WTC11 (cell line): ENCODE measurements around the gene CCNJL. TPM values are rescaled to one million over a fixed set of nuclear protein-coding genes. Genes with fewer than 3 reads are reported as not detected.

Experiments used
- ATF1 ChIP-seq: sonication (generic); formaldehyde crosslinking; IDR thresholded peaks from 2 replicates; pipeline ENCODE4 v1.8.1; 2023; ENCODE audit warnings: mild to moderate bottlenecking, moderate library complexity, missing genetic modification reagents
- FOXJ3 ChIP-seq: sonication (generic); formaldehyde crosslinking; IDR thresholded peaks from 2 replicates; pipeline ENCODE4 v1.9.0; 2021; ENCODE audit warnings: missing genetic modification reagents, mild to moderate bottlenecking, borderline replicate concordance
- KAT7 ChIP-seq: sonication (generic); formaldehyde crosslinking; IDR thresholded peaks from 2 replicates; pipeline ENCODE4 v1.8.1; 2023; ENCODE audit warnings: missing genetic modification reagents, mild to moderate bottlenecking, borderline replicate concordance
- MYBL2 ChIP-seq: sonication (generic); formaldehyde crosslinking; IDR thresholded peaks from 2 replicates; pipeline ENCODE4 v1.8.1; 2023; ENCODE audit warnings: mild to moderate bottlenecking, moderate library complexity, missing genetic modification reagents
- NFYB ChIP-seq: sonication (generic); formaldehyde crosslinking; conservative IDR thresholded peaks from 2 replicates; pipeline ENCODE4 v1.8.0; 2022; ENCODE audit warnings: low read depth, missing genetic modification reagents
- NR1H2 ChIP-seq: sonication (generic); formaldehyde crosslinking; IDR thresholded peaks from 2 replicates; pipeline ENCODE4 v1.9.0; 2021; ENCODE audit warnings: mild to moderate bottlenecking, moderate library complexity, missing genetic modification reagents
- PRRX2 ChIP-seq: fragments of 250-450 bp; sonication (Bioruptor Pico); IDR thresholded peaks from 2 replicates; pipeline ENCODE4 v1.8.0; 2021; ENCODE audit warnings: mild to moderate bottlenecking
- SMAD3 ChIP-seq: sonication (generic); formaldehyde crosslinking; IDR thresholded peaks from 2 replicates; pipeline ENCODE4 v1.8.0; 2022; ENCODE audit warnings: missing genetic modification reagents, mild to moderate bottlenecking, borderline replicate concordance
- SOX15 ChIP-seq: fragments of 250-450 bp; sonication (Bioruptor Pico); IDR thresholded peaks from 2 replicates; pipeline ENCODE4 v1.9.0; 2021; ENCODE audit warnings: mild to moderate bottlenecking
- TCF7 ChIP-seq: sonication (generic); formaldehyde crosslinking; IDR thresholded peaks from 2 replicates; pipeline ENCODE4 v1.8.0; 2022; ENCODE audit warnings: mild to moderate bottlenecking, low read depth, missing genetic modification reagents, moderate library complexity
- TEAD1 ChIP-seq: sonication (generic); formaldehyde crosslinking; IDR thresholded peaks from 2 replicates; pipeline ENCODE4 v1.8.0; 2022; ENCODE audit warnings: mild to moderate bottlenecking, missing genetic modification reagents
- TEAD4 ChIP-seq: sonication (generic); formaldehyde crosslinking; IDR thresholded peaks from 2 replicates; pipeline ENCODE4 v1.8.0; 2022; ENCODE audit warnings: mild to moderate bottlenecking, missing genetic modification reagents
- ZNF121 ChIP-seq: sonication (generic); formaldehyde crosslinking; IDR thresholded peaks from 2 replicates; pipeline ENCODE4 v1.8.0; 2023; ENCODE audit warnings: missing genetic modification reagents
- ZNF219 ChIP-seq: sonication (generic); formaldehyde crosslinking; IDR thresholded peaks from 2 replicates; pipeline ENCODE4 v1.8.0; 2023; ENCODE audit warnings: missing genetic modification reagents, mild to moderate bottlenecking, borderline replicate concordance
- ZNF423 ChIP-seq: fragments of 250-450 bp; sonication (Bioruptor Pico); IDR thresholded peaks from 2 replicates; pipeline ENCODE4 v2.1.2; 2022; ENCODE audit warnings: mild to moderate bottlenecking, moderate library complexity
- total RNA-seq: library from RNA; stranded (reverse); gene quantifications from 3 replicates; pipeline ENCODE4 v1.2.3, GENCODE V29; 2021
- TF ChIP-seq, protein P1 (sequence below): sonication (generic); formaldehyde crosslinking; IDR thresholded peaks from 2 replicates; pipeline ENCODE4 v1.8.1; 2023; ENCODE audit warnings: mild to moderate bottlenecking, moderate library complexity, missing genetic modification reagents
- TF ChIP-seq, protein P2 (sequence below): sonication (generic); formaldehyde crosslinking; IDR thresholded peaks from 2 replicates; pipeline ENCODE4 v1.8.0; 2022; ENCODE audit warnings: mild to moderate bottlenecking, missing genetic modification reagents
- TF ChIP-seq, protein P3 (sequence below): sonication (generic); formaldehyde crosslinking; IDR thresholded peaks from 2 replicates; pipeline ENCODE4 v1.8.0; 2023; ENCODE audit warnings: missing genetic modification reagents, mild to moderate bottlenecking, borderline replicate concordance
- TF ChIP-seq, protein P4 (sequence below): sonication (generic); formaldehyde crosslinking; conservative IDR thresholded peaks from 2 replicates; pipeline ENCODE4 v1.8.1; 2023; ENCODE audit warnings: mild to moderate bottlenecking, low read depth, missing genetic modification reagents, moderate library complexity
- TF ChIP-seq, protein P5 (sequence below): sonication (generic); formaldehyde crosslinking; IDR thresholded peaks from 2 replicates; pipeline ENCODE4 v1.8.0; 2022; ENCODE audit warnings: mild to moderate bottlenecking, missing genetic modification reagents
- TF ChIP-seq, protein P6 (sequence below): fragments of 250-450 bp; sonication (Bioruptor Pico); IDR thresholded peaks from 2 replicates; pipeline ENCODE4 v1.9.0; 2021; ENCODE audit warnings: mild to moderate bottlenecking, borderline replicate concordance
- TF ChIP-seq, protein P7 (sequence below): sonication (generic); formaldehyde crosslinking; IDR thresholded peaks from 2 replicates; pipeline ENCODE4 v1.8.0; 2022; ENCODE audit warnings: mild to moderate bottlenecking, missing genetic modification reagents

Gene CCNJL
- total RNA-seq, 1 experiment from 2014 or later: 31.3 TPM

DNA sequence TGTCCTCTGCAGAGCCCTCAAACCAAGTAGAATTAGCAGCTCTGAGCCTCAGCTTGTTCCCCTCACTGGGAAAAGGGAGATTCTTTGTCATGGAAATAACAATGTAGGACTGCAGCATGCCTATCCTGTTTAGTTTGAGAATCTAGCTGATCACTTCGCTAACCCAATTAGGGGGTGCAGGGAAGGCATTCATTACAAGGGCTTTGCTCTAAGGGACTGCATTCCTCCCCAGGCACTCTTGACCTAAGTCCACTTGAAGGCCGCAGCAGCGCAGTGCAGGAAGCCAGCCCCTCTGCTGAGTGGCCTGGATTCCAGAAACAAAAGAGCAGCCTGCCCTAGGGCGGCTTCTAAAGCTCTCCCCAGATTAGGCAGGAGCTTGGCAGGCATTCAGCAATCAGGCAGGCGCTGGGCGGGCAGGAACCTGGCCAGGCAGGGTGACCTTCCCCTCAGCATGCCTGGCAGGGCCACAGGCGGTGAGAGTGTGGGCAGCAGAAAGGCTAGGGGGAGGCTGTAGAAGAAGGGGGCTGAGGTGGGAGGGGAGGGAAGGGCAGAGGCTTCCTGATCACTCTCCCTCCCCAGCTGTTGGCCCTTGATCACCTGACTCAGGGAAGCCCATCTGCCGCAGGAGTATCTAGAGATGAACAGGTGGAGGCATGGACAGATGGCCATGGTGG is 24.8 kb downstream of the CCNJL start (continued):
- TF ChIP-seq, protein P1, sequence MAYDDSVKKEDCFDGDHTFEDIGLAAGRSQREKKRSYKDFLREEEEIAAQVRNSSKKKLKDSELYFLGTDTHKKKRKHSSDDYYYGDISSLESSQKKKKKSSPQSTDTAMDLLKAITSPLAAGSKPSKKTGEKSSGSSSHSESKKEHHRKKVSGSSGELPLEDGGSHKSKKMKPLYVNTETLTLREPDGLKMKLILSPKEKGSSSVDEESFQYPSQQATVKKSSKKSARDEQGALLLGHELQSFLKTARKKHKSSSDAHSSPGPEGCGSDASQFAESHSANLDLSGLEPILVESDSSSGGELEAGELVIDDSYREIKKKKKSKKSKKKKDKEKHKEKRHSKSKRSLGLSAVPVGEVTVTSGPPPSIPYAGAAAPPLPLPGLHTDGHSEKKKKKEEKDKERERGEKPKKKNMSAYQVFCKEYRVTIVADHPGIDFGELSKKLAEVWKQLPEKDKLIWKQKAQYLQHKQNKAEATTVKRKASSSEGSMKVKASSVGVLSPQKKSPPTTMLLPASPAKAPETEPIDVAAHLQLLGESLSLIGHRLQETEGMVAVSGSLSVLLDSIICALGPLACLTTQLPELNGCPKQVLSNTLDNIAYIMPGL: no peak
- TF ChIP-seq MYBL2 (CRISPR knock-in tag) (no peak; the same call in 1 of the 2 replicates), ZNF121 (no peak), TEAD1 (CRISPR knock-in tag) (peak; percentile 96; the same call in 1 of the 2 replicates), TCF7 (CRISPR knock-in tag) (no peak), NFYB (CRISPR knock-in tag) (no peak), ZNF219 (CRISPR knock-in tag) (0 out of 2 replicates have a peak, but pooled peaks have one; percentile 30), SMAD3 (CRISPR knock-in tag) (no peak; the same call in 1 of the 2 replicates), ZNF423 (CRISPR knock-in tag) (peak; percentile 77), SOX15 (no peak), KAT7 (CRISPR knock-in tag) (no peak), ATF1 (no peak), PRRX2 (0 out of 2 replicates have a peak, but pooled peaks have one; percentile 80), TEAD4 (no peak), NR1H2 (CRISPR knock-in tag) (no peak), FOXJ3 (no peak)
- TF ChIP-seq, protein P2, sequence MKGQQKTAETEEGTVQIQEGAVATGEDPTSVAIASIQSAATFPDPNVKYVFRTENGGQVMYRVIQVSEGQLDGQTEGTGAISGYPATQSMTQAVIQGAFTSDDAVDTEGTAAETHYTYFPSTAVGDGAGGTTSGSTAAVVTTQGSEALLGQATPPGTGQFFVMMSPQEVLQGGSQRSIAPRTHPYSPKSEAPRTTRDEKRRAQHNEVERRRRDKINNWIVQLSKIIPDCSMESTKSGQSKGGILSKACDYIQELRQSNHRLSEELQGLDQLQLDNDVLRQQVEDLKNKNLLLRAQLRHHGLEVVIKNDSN (CRISPR knock-in tag): peak; percentile 71
- TF ChIP-seq, protein P3, sequence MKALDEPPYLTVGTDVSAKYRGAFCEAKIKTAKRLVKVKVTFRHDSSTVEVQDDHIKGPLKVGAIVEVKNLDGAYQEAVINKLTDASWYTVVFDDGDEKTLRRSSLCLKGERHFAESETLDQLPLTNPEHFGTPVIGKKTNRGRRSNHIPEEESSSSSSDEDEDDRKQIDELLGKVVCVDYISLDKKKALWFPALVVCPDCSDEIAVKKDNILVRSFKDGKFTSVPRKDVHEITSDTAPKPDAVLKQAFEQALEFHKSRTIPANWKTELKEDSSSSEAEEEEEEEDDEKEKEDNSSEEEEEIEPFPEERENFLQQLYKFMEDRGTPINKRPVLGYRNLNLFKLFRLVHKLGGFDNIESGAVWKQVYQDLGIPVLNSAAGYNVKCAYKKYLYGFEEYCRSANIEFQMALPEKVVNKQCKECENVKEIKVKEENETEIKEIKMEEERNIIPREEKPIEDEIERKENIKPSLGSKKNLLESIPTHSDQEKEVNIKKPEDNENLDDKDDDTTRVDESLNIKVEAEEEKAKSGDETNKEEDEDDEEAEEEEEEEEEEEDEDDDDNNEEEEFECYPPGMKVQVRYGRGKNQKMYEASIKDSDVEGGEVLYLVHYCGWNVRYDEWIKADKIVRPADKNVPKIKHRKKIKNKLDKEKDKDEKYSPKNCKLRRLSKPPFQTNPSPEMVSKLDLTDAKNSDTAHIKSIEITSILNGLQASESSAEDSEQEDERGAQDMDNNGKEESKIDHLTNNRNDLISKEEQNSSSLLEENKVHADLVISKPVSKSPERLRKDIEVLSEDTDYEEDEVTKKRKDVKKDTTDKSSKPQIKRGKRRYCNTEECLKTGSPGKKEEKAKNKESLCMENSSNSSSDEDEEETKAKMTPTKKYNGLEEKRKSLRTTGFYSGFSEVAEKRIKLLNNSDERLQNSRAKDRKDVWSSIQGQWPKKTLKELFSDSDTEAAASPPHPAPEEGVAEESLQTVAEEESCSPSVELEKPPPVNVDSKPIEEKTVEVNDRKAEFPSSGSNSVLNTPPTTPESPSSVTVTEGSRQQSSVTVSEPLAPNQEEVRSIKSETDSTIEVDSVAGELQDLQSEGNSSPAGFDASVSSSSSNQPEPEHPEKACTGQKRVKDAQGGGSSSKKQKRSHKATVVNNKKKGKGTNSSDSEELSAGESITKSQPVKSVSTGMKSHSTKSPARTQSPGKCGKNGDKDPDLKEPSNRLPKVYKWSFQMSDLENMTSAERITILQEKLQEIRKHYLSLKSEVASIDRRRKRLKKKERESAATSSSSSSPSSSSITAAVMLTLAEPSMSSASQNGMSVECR (CRISPR knock-in tag): no peak; the same call in 1 of the 2 replicates
- TF ChIP-seq, protein P4, sequence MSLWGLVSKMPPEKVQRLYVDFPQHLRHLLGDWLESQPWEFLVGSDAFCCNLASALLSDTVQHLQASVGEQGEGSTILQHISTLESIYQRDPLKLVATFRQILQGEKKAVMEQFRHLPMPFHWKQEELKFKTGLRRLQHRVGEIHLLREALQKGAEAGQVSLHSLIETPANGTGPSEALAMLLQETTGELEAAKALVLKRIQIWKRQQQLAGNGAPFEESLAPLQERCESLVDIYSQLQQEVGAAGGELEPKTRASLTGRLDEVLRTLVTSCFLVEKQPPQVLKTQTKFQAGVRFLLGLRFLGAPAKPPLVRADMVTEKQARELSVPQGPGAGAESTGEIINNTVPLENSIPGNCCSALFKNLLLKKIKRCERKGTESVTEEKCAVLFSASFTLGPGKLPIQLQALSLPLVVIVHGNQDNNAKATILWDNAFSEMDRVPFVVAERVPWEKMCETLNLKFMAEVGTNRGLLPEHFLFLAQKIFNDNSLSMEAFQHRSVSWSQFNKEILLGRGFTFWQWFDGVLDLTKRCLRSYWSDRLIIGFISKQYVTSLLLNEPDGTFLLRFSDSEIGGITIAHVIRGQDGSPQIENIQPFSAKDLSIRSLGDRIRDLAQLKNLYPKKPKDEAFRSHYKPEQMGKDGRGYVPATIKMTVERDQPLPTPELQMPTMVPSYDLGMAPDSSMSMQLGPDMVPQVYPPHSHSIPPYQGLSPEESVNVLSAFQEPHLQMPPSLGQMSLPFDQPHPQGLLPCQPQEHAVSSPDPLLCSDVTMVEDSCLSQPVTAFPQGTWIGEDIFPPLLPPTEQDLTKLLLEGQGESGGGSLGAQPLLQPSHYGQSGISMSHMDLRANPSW (CRISPR knock-in tag): no peak
- TF ChIP-seq, protein P5, sequence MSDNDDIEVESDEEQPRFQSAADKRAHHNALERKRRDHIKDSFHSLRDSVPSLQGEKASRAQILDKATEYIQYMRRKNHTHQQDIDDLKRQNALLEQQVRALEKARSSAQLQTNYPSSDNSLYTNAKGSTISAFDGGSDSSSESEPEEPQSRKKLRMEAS (CRISPR knock-in tag): peak; percentile 77
- TF ChIP-seq, protein P6, sequence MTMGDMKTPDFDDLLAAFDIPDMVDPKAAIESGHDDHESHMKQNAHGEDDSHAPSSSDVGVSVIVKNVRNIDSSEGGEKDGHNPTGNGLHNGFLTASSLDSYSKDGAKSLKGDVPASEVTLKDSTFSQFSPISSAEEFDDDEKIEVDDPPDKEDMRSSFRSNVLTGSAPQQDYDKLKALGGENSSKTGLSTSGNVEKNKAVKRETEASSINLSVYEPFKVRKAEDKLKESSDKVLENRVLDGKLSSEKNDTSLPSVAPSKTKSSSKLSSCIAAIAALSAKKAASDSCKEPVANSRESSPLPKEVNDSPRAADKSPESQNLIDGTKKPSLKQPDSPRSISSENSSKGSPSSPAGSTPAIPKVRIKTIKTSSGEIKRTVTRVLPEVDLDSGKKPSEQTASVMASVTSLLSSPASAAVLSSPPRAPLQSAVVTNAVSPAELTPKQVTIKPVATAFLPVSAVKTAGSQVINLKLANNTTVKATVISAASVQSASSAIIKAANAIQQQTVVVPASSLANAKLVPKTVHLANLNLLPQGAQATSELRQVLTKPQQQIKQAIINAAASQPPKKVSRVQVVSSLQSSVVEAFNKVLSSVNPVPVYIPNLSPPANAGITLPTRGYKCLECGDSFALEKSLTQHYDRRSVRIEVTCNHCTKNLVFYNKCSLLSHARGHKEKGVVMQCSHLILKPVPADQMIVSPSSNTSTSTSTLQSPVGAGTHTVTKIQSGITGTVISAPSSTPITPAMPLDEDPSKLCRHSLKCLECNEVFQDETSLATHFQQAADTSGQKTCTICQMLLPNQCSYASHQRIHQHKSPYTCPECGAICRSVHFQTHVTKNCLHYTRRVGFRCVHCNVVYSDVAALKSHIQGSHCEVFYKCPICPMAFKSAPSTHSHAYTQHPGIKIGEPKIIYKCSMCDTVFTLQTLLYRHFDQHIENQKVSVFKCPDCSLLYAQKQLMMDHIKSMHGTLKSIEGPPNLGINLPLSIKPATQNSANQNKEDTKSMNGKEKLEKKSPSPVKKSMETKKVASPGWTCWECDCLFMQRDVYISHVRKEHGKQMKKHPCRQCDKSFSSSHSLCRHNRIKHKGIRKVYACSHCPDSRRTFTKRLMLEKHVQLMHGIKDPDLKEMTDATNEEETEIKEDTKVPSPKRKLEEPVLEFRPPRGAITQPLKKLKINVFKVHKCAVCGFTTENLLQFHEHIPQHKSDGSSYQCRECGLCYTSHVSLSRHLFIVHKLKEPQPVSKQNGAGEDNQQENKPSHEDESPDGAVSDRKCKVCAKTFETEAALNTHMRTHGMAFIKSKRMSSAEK (CRISPR knock-in tag): 0 out of 2 replicates have a peak, but pooled peaks have one; percentile 61
- TF ChIP-seq, protein P7, sequence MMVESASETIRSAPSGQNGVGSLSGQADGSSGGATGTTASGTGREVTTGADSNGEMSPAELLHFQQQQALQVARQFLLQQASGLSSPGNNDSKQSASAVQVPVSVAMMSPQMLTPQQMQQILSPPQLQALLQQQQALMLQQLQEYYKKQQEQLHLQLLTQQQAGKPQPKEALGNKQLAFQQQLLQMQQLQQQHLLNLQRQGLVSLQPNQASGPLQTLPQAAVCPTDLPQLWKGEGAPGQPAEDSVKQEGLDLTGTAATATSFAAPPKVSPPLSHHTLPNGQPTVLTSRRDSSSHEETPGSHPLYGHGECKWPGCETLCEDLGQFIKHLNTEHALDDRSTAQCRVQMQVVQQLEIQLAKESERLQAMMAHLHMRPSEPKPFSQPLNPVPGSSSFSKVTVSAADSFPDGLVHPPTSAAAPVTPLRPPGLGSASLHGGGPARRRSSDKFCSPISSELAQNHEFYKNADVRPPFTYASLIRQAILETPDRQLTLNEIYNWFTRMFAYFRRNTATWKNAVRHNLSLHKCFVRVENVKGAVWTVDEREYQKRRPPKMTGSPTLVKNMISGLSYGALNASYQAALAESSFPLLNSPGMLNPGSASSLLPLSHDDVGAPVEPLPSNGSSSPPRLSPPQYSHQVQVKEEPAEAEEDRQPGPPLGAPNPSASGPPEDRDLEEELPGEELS (CRISPR knock-in tag): 0 out of 2 replicates have a peak, but pooled peaks have one; percentile 45
